ENCODE data around the gene DGLUCY.
"Not testable (repeated sequence)": the region's sequence is repeated elsewhere in the genome, so short reads cannot be mapped to it uniquely, and the experiment has no call there.

DGLUCY gene

GRCh38 chr14:91108941-91109611, 4.8 kb upstream of the DGLUCY start:
- no peak for DNase-seq (ENCODE audit: low read depth in 2 of 2)

GRCh38 chr14:91111443-91111842, 2.4 kb upstream of the DGLUCY start:
- no peak for DNase-seq (ENCODE audit: low read depth in 2 of 2)

- no peak for DNase-seq (ENCODE audit: low read depth in 2 of 2)
Observed at GRCh38 chr14:91112194-91112593, 1.7 kb upstream of the DGLUCY start.

GRCh38 chr14:91114079-91115065, 499 bp downstream of the DGLUCY start:
- DNase-seq (ENCODE audit: low read depth in 2 of 2): peak; percentile 12 to 45

DNA sequence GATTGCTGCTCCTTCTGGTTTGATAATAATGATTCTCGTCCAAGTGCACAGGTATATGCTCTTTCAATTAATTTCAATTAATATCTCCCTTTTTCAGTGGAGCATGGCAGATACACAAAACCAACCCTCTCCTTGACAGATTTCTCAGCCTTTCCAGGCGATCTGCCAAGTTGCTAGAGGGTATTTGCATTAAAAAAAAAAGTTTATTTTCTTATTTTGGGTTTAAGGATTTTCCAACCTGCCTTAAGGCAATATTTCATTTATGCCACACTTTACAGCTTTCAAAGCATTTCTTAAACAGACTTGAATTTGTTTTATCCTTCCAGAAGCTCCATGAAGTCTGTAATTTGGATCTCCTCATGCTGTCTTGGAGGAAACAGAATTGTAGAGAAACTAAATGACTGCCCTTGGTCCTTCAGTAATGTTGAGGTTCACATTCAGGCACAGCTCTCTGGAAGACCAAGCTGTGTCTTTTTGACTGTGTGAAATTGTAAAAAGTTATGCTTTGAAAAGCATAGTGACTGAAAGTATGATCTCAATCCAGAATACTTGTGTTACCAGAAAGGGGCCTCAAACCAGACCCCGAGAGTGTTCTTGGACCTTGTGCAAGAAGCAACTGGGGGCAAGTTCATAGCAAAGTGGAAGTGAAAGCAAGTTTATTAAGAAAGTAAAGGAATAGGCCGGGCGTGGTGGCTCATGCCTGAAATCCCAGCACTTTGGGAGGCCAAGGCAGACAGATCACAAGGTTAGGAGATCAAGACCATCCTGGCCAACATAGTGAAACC, 2.3 kb downstream of the DGLUCY start:
- DNase-seq (ENCODE audit: low read depth in 2 of 2): no peak

- peak; percentile 9 to 50 for DNase-seq (ENCODE audit: low read depth in 2 of 2)
Observed at GRCh38 chr14:91116913-91117588, 3.2 kb downstream of the DGLUCY start.

DNA sequence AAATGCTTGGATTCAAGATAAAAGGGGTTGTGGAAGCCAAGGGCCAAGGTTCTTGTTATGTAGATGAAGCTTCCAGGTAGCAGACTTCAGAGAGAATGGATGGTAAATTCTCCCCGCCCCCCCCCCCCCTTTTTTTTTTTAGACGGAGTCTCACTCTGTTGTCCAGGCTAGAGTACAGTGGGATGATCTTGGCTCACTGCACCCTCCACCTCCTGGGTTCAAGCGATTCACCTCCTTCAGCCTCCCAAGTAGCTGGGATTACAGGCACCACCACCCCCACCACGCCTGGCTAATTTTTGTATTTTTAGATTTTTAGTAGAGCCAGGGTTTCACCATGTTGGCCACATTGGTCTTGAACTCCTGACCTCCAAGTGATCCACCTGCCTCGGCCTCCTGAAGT, 4.1 kb downstream of the DGLUCY start:
- DNase-seq (ENCODE audit: low read depth in 2 of 2): no peak

- no peak for DNase-seq (ENCODE audit: low read depth in 2 of 2)
Observed at GRCh38 chr14:91118511-91119068, 4.7 kb downstream of the DGLUCY start.

- no peak for DNase-seq (ENCODE audit: low read depth in 2 of 2)
Observed at GRCh38 chr14:91119556-91120311, 5.9 kb downstream of the DGLUCY start.

DNA sequence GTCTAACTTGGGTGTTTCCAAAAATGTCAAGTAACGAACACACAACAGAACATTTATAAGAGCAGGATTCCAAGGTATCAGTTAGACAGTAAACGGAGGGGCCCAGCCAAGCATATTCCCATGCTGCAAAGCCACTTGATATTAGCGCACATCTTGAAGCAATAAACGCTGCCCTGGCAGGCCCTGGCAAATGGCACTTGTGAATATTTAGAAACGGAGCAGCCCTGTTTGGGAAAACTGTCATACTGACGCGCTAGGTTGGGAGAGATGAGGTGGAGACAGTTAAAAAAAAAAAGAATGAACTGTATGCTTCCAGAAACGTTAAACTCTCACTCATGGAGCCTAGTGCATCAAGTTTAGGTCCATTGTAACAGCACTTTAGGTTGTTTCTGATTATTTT, 9.3 kb downstream of the DGLUCY start:
- no peak for DNase-seq (ENCODE audit: low read depth in 2 of 2)

DNA sequence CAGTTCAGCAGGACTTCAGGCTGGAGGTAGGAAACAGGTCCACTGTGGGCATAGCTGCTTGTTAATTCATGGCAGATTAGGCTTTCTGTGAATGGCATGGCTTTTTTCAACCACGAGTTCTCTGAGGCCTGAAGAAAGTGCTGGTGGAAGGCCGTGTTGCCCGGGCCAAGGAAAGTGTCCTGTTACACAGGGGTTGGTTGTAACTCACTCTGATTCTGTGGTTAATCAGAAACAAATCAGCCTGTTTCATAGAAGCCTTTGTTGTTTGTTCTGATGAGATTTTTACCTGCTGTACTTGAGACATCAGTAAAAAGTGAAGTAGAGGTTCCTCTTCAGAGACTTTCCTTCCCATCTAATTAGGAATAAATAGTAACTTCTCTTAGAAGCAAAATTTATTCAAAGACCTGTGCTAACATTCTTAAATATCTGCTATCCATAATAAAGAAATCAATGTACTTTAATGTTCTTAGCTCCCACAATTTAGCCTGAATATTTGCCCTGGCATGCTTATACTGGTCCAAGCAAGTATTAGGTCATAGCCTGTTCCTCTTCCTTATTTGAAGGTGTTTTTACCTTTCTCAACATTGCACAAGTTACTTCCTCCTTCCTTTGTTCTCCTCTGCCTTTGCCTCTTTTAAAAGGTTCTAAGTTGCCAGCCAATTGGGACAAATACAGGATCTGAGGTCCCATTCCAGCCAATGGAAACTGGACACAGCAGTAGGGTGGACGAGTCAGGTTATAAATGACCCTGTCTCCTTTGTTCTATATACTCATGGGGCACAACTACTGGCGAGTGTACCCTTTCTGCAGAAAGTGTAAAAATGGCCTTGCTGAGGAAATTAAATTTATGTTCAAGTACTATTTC, 10.8 kb downstream of the DGLUCY start:
- not testable (repeated sequence) for DNase-seq (ENCODE audit: low read depth in 2 of 2)

GRCh38 chr14:91125271-91125660, 11.4 kb downstream of the DGLUCY start:
- no peak for DNase-seq (ENCODE audit: low read depth in 2 of 2)

DNA sequence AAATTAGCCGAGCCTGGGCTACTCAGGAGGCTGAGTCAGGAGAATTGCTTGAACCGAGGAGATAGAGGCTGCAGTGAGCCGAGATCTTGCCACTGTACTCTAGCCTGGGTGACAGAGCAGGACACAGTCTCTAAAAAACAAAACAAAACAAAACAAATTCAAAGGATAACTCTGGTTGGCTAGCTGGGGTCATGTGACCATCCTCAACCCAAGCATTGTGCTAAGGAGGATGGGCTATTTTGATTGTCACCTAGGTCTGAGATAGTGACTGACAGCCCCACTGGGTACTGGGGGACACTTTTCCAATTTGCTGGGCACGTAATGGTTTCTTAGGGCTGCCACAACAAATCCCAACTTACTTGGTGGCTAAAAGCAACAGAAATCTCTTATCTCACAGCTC, 11.9 kb downstream of the DGLUCY start:
- no peak for DNase-seq (ENCODE audit: low read depth in 2 of 2)

DNA sequence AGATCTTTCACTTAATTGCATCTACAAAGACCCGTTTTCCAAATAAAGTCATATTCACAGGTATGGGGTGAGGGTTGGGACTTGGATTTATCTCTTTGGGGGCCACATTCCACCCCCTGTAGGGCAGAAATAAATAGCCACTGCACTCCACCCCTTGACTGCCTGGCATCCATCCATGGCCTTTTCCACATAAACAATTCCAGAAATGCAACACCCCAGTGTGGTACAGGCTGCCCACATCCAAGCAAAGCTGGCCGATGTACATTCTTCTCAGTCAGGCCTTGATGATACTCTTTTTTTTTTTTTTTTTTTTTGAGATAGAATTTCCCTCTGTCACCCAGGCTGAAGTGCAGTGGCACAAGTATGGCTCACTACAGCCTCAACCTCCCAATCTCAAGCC, 12.9 kb downstream of the DGLUCY start:
- no peak for DNase-seq (ENCODE audit: low read depth in 2 of 2)

- DNase-seq (ENCODE audit: low read depth in 2 of 2): no peak
Observed at GRCh38 chr14:91127401-91127801, 13.5 kb downstream of the DGLUCY start.

DNA sequence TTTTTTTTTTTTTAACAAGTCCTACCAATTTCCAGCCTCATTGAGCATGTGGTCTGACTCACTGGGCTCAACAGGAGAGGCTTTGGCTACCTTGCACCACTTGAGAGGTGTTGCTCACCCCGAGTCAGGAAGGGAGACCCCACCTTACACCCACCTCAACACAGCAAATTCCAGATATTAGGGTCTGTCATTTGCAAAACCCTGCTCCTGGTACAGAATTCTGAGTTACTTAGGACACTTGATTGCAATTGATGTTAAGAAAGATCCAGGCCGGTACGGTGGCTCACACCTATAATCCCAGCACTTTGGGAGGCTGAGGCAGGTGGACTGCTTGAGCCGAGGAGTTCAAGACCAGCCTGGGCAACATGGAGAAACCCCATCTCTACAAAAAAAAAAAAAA, 14.1 kb downstream of the DGLUCY start:
- DNase-seq (ENCODE audit: low read depth in 2 of 2): no peak

DNA sequence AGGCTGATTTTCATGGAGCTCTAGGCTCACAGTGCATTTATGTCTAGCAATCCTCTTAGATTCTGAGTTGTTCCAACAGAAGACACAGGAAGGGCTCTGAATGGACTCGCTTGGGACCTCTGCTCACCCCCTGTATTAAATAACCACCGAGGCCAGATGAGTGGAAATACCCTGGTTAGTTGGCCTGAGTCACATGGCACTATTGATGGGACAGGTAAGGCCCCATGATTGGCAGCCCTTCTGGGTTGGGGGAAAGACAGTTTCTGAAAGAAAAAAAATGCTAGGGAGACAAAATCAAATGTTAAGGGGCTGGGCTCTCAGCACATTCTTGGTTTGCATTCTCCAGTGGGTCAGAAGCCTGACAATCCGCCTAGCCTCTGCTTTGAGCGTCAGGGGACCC, 14.8 kb downstream of the DGLUCY start:
- DNase-seq (ENCODE audit: low read depth in 2 of 2): no peak

GRCh38 chr14:91129261-91129660, 15.4 kb downstream of the DGLUCY start:
- no peak for DNase-seq (ENCODE audit: low read depth in 2 of 2)

- no peak for DNase-seq (ENCODE audit: low read depth in 2 of 2)
Observed at GRCh38 chr14:91135039-91135438, 21.2 kb downstream of the DGLUCY start.

All from activated CD8-positive, alpha-beta memory T cell treated with anti-CD3 and anti-CD28 coated beads for 4 hours (primary cell).